HG03045 (cell line): ENCODE results near the gene SPIN3.
"Not testable (repeated sequence)": the region's sequence is repeated elsewhere in the genome, so short reads cannot be mapped to it uniquely, and the experiment has no call there.

Source experiments
- ATAC-seq: cut with Tn5 transposase; IDR thresholded peaks from one replicate; pipeline ENCODE4 v1.9.1; 2021; ENCODE audit warnings: mild to moderate bottlenecking, moderate library complexity; ENCODE audit not compliant: unreplicated experiment

The SPIN3 gene

GRCh38 chrX:56995271-56995994 is at the start of gene SPIN3:
Gene SPIN3 (minus strand): TSS chrX:56995541. CDS start chrX:56994947, 594 bp downstream.
- ATAC-seq: peak; percentile 100

- no peak for ATAC-seq
Measured at GRCh38 chrX:57044245-57044644, 48.9 kb upstream of the SPIN3 start.

- ATAC-seq: not testable (repeated sequence)
Measured at GRCh38 chrX:57037265-57037664, 41.9 kb upstream of the SPIN3 start.

GRCh38 chrX:56994375-56995270 is 718 bp downstream of the SPIN3 start:
- no peak for ATAC-seq

GRCh38 chrX:56987741-56988140 is 7.6 kb downstream of the SPIN3 start:
- ATAC-seq: no peak

- ATAC-seq: no peak
Measured at GRCh38 chrX:56986138-56986537, 9.2 kb downstream of the SPIN3 start.

- ATAC-seq: peak; percentile 66
Measured at GRCh38 chrX:56978172-56978571, 17.2 kb downstream of the SPIN3 start.

GRCh38 chrX:56975611-56976010 is 19.7 kb downstream of the SPIN3 start:
- ATAC-seq: no peak

GRCh38 chrX:56974408-56974807 is 20.9 kb downstream of the SPIN3 start:
- no peak for ATAC-seq

- no peak for ATAC-seq
Measured at GRCh38 chrX:56969559-56969958, 25.8 kb downstream of the SPIN3 start.

- ATAC-seq: no peak
Measured at GRCh38 chrX:56968980-56969379, 26.4 kb downstream of the SPIN3 start.

GRCh38 chrX:56963377-56963776 is 32.0 kb downstream of the SPIN3 start:
- no peak for ATAC-seq

GRCh38 chrX:56947699-56948098 is 47.6 kb downstream of the SPIN3 start:
- ATAC-seq: no peak

GRCh38 chrX:56946201-56946600 is 49.1 kb downstream of the SPIN3 start:
- ATAC-seq: not testable (repeated sequence)

- not testable (repeated sequence) for ATAC-seq
Measured at GRCh38 chrX:56945226-56945625, 50.1 kb downstream of the SPIN3 start.

- no peak for ATAC-seq
Measured at GRCh38 chrX:56943264-56943663, 52.1 kb downstream of the SPIN3 start.
